Measurements from ENCODE around the gene NMUR1.
"Not testable (repeated sequence)": the region's sequence is repeated elsewhere in the genome, so short reads cannot be mapped to it uniquely, and the experiment has no call there.

NMUR1 gene

GRCh38 chr2:231530099-231531011 is at the start of gene NMUR1:
NMUR1 (minus strand) TSS chr2:231530445; CDS start chr2:231530361, 84 bp downstream.
- in situ Hi-C loops (cut with MboI; ENCODE audit: low sequenced_read_pairs), result no loop called here

GRCh38 chr2:231579560-231579959 is 49.3 kb upstream of the NMUR1 start:
- in situ Hi-C loops (cut with MboI; ENCODE audit: low sequenced_read_pairs), result no loop called here

GRCh38 chr2:231578655-231579054 is 48.4 kb upstream of the NMUR1 start:
- in situ Hi-C loops (cut with MboI; ENCODE audit: low sequenced_read_pairs), result not testable (repeated sequence)

- in situ Hi-C loops (cut with MboI; ENCODE audit: low sequenced_read_pairs), result no loop called here
Observed at GRCh38 chr2:231576465-231576864, 46.2 kb upstream of the NMUR1 start.

GRCh38 chr2:231575612-231576256 is 45.5 kb upstream of the NMUR1 start:
- in situ Hi-C loops (cut with MboI; ENCODE audit: low sequenced_read_pairs), result no loop called here

- in situ Hi-C loops (cut with MboI; ENCODE audit: low sequenced_read_pairs), result no loop called here
Observed at GRCh38 chr2:231573698-231574421, 43.6 kb upstream of the NMUR1 start.

- in situ Hi-C loops (cut with MboI; ENCODE audit: low sequenced_read_pairs), result no loop called here
Observed at GRCh38 chr2:231573096-231573495, 42.9 kb upstream of the NMUR1 start.

GRCh38 chr2:231571661-231572191 is 41.5 kb upstream of the NMUR1 start:
- in situ Hi-C loops (cut with MboI; ENCODE audit: low sequenced_read_pairs), result no loop called here

GRCh38 chr2:231570915-231571314 is 40.7 kb upstream of the NMUR1 start:
- in situ Hi-C loops (cut with MboI; ENCODE audit: low sequenced_read_pairs), result not testable (repeated sequence)

- in situ Hi-C loops (cut with MboI; ENCODE audit: low sequenced_read_pairs), result no loop called here
Observed at GRCh38 chr2:231568785-231569435, 38.7 kb upstream of the NMUR1 start.

- in situ Hi-C loops (cut with MboI; ENCODE audit: low sequenced_read_pairs), result no loop called here
Observed at GRCh38 chr2:231568098-231568784, 38.0 kb upstream of the NMUR1 start.

GRCh38 chr2:231567159-231567558 is 36.9 kb upstream of the NMUR1 start:
- in situ Hi-C loops (cut with MboI; ENCODE audit: low sequenced_read_pairs), result no loop called here

- in situ Hi-C loops (cut with MboI; ENCODE audit: low sequenced_read_pairs), result no loop called here
Observed at GRCh38 chr2:231565887-231566594, 35.8 kb upstream of the NMUR1 start.

GRCh38 chr2:231563378-231563961 is 33.2 kb upstream of the NMUR1 start:
- in situ Hi-C loops (cut with MboI; ENCODE audit: low sequenced_read_pairs), result no loop called here

GRCh38 chr2:231557571-231558217 is 27.4 kb upstream of the NMUR1 start:
- in situ Hi-C loops (cut with MboI; ENCODE audit: low sequenced_read_pairs), result no loop called here

GRCh38 chr2:231556981-231557380 is 26.7 kb upstream of the NMUR1 start:
- in situ Hi-C loops (cut with MboI; ENCODE audit: low sequenced_read_pairs), result no loop called here

- in situ Hi-C loops (cut with MboI; ENCODE audit: low sequenced_read_pairs), result not testable (repeated sequence)
Observed at GRCh38 chr2:231556496-231556895, 26.3 kb upstream of the NMUR1 start.

- in situ Hi-C loops (cut with MboI; ENCODE audit: low sequenced_read_pairs), result no loop called here
Observed at GRCh38 chr2:231554748-231555545, 24.7 kb upstream of the NMUR1 start.
